ENCODE data around the gene AKT1S1.
"Not testable (repeated sequence)": the region's sequence is repeated elsewhere in the genome, so short reads cannot be mapped to it uniquely, and the experiment has no call there.

AKT1S1 gene

GRCh38 chr19:49829200-49829599 lies 48.0 kb downstream of the AKT1S1 start:
- Histone ChIP-seq H3K27ac (no peak overlapping the region), H3K4me3 (no peak overlapping the region)
- DNase-seq (ENCODE audit: low spot score) = no peak
- TF ChIP-seq CTCF (IDR thresholded peaks at IDR 0.05) = no peak

GRCh38 chr19:49827034-49827433 lies 50.1 kb downstream of the AKT1S1 start:
- Histone ChIP-seq H3K4me3 (no peak overlapping the region), H3K27ac (no peak overlapping the region)
- no peak for TF ChIP-seq CTCF (IDR thresholded peaks at IDR 0.05)
- no peak for DNase-seq (ENCODE audit: low spot score)

GRCh38 chr19:49824662-49825061 lies 52.5 kb downstream of the AKT1S1 start:
- no peak for DNase-seq (ENCODE audit: low spot score)
- no peak for TF ChIP-seq CTCF (IDR thresholded peaks at IDR 0.05)

GRCh38 chr19:49823472-49823871 lies 53.7 kb downstream of the AKT1S1 start:
- no peak for TF ChIP-seq CTCF (IDR thresholded peaks at IDR 0.05)
- no peak overlapping the region for H3K27ac ChIP-seq

More at GRCh38 chr19:49824662-49825061, 52.5 kb downstream of the AKT1S1 start:
- H3K4me3 ChIP-seq = no peak overlapping the region
- H3K27ac ChIP-seq = no peak overlapping the region

GRCh38 chr19:49820125-49820524 lies 57.0 kb downstream of the AKT1S1 start:
- H3K27ac ChIP-seq = no peak overlapping the region
- H3K4me3 ChIP-seq = no peak overlapping the region
- DNase-seq (ENCODE audit: low spot score) = no peak
- TF ChIP-seq CTCF (IDR thresholded peaks at IDR 0.05) = no peak

More at GRCh38 chr19:49823472-49823871, 53.7 kb downstream of the AKT1S1 start:
- H3K4me3 ChIP-seq = no peak overlapping the region
- DNase-seq (ENCODE audit: low spot score) = no peak

- peak overlapping the region; percentile 92 for H3K4me3 ChIP-seq
- H3K27ac ChIP-seq; DNase-seq (ENCODE audit: low spot score): not testable (repeated sequence)
These were observed 57.6 kb downstream of the AKT1S1 start for GRCh38 chr19:49819452-49820115.
